Measurements from ENCODE around the gene POPDC2.

The POPDC2 gene

GRCh38 chr3:119639494-119640350 lies 20.7 kb downstream of the POPDC2 start:
- no peak for DNase-seq

GRCh38 chr3:119637679-119638477 lies 22.5 kb downstream of the POPDC2 start:
- no peak for DNase-seq

DNA sequence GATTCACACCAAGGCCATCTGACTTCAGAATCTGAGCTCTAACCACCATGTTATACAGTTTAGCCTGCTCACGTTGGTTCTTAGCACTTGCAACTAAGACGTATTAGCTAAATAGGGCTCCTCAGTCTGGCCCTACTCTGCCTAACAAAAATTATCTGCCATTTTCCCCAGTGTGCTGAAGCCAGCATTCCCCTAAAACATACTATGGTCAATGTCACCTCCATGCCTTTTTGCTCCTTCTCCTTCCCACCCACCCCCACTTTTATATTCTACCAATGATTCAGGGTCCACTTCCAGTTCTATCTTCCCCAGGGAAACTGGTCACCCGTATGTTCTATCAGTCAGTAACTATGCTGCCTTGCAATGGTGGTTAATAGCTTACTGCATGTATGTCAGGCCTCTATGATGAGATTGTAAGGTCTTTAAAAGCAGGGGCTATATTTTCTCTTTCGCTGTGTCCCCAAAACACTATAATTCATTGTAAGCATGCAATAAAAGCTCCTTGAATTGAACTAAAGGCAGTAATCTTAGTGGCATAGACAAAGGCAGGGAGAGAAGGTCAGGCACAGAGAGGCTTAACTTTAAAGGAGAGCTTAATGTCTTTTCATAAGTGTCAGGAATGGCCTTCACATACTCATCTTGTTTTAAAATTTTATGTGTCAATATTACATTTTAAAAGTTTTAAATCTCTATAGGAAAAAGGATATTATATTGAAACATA lies 23.3 kb downstream of the POPDC2 start:
- no peak for DNase-seq

GRCh38 chr3:119636249-119636648 lies 24.1 kb downstream of the POPDC2 start:
- DNase-seq, result no peak

GRCh38 chr3:119635719-119636118 lies 24.7 kb downstream of the POPDC2 start:
- no peak for DNase-seq

DNA sequence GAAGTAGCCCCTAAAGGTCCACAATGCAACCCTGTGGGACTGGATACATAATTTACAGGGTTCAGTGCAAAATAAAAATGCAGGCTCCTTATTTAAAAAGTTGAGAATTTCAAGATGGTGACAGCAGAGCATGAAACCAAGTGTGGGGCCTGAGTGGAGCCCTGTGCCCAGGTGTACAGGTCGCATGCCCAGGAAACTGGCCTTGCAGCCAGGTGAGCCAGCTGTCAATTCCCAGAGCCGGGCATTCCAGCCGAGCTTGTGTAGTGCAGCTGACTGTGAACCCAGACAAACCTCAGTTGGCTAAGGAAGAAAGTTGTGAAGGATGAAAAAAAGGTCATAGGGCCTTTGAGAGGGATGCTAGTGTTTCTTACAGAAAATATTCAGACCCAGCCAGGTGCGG lies 27.6 kb downstream of the POPDC2 start:
- no peak for DNase-seq

- no peak for DNase-seq
These were observed 28.2 kb downstream of the POPDC2 start for GRCh38 chr3:119632216-119632615.

GRCh38 chr3:119631516-119631915 lies 28.9 kb downstream of the POPDC2 start:
- no peak for DNase-seq

DNA sequence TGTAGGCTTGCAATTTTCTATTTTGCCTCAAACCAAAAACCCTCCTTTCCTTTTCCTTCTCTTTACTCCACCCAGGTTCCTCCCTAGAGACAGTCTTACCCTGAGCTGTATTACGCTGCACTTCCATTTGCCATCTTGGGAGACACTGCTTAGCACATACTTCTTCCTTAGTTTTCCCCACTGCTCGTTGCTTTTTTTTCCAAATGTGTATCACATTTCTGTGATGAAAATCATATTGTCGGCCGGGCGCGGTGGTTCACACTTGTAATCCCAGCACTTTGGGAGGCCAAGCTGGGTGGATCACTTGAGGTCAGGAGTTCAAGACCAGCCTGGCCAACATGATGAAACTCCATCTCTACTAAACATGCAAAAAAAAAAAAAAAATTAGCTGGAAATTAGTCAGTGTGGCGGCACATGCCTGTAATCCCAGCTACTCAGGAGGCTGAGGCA lies 29.5 kb downstream of the POPDC2 start:
- no peak for DNase-seq

GRCh38 chr3:119630128-119630879 lies 30.1 kb downstream of the POPDC2 start:
- no peak for DNase-seq

GRCh38 chr3:119628816-119629445 lies 31.5 kb downstream of the POPDC2 start:
- DNase-seq, result no peak

DNA sequence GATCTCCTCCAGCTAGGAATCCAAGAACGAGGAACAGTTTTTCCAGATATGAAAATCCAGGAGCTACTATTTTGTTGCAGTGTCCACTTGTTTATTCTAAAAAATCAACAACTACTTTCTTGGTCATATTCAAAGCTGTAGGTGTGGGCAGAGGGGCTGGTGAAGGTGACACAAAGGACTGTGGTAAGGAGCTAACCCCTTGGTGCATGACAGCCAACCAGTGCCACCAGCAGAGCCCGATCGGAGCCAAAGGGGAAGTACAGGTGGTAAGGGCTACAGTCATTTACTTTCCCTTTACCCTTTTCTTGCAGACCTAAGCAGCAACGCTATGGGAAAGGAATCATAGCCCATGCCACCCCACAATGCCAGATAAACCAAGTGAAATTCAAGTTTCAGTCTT lies 32.0 kb downstream of the POPDC2 start:
- DNase-seq, result no peak

GRCh38 chr3:119627461-119627860 lies 32.9 kb downstream of the POPDC2 start:
- no peak for DNase-seq

DNA sequence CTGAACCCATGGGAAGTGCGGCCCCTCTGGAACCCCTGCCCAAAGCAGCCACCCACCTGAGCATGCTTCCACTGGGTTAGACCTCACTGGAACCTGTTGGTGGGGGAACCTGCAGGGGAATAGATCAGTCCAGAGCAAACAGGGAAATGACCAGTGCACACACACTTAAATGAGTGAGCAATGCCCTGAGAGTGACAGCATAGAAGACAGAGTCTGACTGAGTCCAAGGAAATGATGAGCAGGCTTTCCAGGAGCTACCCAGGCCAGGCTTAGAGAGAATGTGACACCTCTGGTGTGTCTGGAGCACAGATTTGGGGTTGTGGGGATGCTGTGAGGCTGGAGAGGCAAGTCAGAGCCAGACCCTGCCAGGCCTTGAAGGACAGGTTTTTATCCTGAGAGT lies 34.2 kb downstream of the POPDC2 start:
- DNase-seq, result no peak

DNA sequence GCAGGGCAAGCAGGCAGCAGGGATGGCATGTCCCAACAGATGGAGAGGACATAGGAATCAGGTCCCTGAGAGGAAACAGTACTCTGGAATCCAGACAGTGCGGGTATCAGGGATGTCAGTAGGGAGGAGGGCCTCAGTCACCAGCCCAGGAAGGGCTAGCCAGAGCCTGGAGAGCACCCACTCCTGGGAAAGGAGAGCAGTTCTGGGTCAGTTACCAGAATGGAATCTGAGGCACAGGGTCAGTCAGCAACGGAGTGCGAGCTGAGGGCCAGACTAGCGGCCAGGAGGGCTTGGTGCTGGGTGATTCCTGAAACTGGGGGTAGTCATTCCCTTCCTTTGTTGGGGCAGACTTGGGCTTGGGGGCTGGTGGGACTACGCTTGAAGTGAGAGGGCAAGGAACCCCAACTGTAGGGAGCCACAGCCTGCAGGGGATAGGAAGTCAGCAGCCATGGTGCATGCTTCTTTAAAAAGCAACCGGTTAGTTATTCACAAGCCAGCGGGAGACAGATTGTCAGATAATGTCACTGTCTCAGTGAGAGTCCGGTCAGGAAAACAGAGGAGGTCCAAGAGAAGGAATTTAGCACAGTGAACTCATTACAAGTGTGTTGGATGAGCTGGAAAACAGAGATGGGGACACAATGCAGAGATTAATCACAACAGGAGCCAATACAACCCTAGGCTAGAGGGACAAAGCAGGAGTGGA lies 34.8 kb downstream of the POPDC2 start:
- no peak for DNase-seq

DNA sequence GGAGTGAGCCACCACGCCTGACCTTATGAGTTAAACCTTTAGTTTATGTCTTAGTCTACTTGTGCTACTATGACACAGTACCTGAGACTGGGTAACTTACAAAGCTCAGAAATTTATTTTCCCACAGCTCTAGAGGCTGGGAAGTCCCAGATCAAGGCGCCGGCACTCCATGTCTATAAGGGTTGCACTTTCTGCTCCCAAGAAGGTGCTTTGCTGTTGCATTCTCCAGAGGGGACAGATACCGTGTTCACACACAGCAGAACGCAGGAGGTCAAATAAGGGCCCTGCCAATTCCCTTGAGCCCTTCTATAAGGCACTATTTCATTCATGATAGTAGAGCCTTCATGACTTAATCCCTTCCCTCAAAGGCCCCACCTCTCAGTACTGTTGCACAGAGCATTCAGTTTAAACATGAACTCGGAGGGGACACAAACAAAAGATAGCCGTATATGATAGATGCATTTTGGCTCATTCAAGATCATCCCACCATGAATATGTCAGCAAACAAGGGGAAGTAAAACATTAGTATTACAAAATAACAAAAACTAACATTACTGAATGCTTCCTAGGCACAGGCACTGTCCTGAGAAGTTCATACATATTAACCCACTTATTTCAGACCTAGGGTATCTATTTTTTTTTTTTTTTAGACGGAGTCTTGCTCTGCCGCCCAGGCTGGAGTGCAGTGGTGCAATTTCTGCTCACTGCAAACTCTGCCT lies 36.2 kb downstream of the POPDC2 start:
- no peak for DNase-seq

- DNase-seq, result no peak
These were observed 39.5 kb downstream of the POPDC2 start for GRCh38 chr3:119620899-119621298.

GRCh38 chr3:119619094-119619493 lies 41.3 kb downstream of the POPDC2 start:
- no peak for DNase-seq

DNA sequence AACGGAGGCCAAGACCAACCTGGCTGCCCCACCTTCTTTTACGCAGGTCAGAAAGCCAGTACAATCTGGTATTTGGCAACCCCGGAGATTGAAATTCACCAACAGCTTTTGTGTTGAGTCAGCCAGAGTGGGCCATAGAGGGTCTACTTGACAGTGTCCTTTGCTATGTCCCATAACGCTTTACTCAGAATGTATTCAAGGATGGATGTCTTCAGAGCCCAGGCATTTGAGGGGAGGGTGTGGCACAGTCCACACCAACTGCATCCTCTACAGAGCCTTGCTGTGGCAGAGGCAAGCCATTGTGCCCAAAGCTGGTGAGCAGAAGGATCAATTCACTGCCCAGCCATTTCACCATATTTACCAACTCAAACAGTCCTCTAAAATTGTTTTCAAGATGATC lies 44.3 kb downstream of the POPDC2 start:
- DNase-seq, result no peak

GRCh38 chr3:119613872-119614271 lies 46.5 kb downstream of the POPDC2 start:
- no peak for DNase-seq

GRCh38 chr3:119613201-119613600 lies 47.2 kb downstream of the POPDC2 start:
- no peak for DNase-seq

Data from activated T-cell treated with anti-CD3 and anti-CD28 coated beads for 4 hours (primary cell).